ENCODE results near the gene PARVA.

Gene PARVA

DNA sequence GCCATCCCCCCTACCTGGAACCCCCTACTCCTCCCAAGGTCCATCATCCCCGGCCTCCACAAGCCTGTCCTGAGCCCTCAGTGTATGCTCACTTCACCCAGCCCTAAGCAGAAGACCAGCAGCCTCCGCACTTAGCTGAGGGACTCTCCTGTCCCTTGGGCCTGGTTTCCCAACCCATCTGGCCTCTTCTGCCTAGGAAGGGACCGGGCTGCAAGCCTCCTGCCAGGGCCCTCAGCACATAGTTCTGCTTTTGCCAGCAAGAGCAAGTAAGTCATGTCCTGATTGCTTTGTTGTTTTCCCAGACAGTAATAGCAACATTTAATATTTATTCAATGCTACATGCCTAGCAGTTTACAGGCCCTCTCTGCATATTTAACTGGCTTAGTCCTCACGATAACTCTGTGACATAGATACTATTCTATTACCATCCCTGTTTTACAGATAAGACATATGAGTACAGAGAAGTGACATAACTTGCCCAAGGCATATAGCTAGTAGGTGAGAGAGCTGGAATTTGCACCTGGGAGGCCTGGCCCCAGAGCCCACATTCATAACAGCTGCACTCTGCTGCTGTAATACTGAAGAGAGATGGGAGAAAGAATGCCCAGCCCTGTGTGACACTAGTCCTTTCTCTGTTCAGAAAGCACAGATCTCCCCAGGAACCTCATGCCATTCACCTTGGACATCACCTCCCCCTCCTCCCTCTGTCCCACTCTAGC is 139.2 kb downstream of the PARVA start:
- TF ChIP-seq FOXP2 (optimal IDR thresholded peaks at IDR 0.05; ENCODE audit: borderline replicate concordance, extremely low read depth, extremely low read length, insufficient read depth) (no peak), TAF1 (IDR thresholded peaks at IDR 0.05; ENCODE audit: borderline replicate concordance, insufficient read depth, low read length) (no peak), SIN3A (IDR thresholded peaks at IDR 0.05; ENCODE audit: borderline replicate concordance, insufficient read depth, low read length) (no peak), POLR2AphosphoS5 (IDR thresholded peaks at IDR 0.05; ENCODE audit: low read depth, low read length) (no peak)
- TF ChIP-seq, protein P1, sequence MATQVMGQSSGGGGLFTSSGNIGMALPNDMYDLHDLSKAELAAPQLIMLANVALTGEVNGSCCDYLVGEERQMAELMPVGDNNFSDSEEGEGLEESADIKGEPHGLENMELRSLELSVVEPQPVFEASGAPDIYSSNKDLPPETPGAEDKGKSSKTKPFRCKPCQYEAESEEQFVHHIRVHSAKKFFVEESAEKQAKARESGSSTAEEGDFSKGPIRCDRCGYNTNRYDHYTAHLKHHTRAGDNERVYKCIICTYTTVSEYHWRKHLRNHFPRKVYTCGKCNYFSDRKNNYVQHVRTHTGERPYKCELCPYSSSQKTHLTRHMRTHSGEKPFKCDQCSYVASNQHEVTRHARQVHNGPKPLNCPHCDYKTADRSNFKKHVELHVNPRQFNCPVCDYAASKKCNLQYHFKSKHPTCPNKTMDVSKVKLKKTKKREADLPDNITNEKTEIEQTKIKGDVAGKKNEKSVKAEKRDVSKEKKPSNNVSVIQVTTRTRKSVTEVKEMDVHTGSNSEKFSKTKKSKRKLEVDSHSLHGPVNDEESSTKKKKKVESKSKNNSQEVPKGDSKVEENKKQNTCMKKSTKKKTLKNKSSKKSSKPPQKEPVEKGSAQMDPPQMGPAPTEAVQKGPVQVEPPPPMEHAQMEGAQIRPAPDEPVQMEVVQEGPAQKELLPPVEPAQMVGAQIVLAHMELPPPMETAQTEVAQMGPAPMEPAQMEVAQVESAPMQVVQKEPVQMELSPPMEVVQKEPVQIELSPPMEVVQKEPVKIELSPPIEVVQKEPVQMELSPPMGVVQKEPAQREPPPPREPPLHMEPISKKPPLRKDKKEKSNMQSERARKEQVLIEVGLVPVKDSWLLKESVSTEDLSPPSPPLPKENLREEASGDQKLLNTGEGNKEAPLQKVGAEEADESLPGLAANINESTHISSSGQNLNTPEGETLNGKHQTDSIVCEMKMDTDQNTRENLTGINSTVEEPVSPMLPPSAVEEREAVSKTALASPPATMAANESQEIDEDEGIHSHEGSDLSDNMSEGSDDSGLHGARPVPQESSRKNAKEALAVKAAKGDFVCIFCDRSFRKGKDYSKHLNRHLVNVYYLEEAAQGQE (IDR thresholded peaks at IDR 0.05; ENCODE audit: insufficient read depth in 1 of 2, low read depth in 2 of 2, low read length in 2 of 2) = no peak

DNA sequence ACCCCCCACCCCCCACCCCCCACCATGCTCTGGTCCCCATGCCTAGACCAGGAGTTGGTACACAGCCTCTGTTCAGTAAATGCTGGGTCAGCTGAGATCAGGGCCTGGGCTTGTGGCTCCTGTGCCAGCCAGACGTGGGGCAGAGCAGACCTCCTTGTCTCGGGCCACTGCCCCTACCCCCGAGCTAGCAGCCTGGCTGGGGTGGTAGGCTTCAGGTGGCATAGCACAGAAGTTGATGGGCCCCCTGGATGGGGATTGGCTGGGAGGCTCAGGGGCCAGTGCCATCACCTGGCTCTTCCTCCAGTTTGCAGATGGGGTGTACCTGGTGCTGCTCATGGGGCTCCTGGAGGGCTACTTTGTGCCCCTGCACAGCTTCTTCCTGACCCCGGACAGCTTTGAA is 139.9 kb downstream of the PARVA start:
- no peak for TF ChIP-seq FOXP2 (optimal IDR thresholded peaks at IDR 0.05; ENCODE audit: borderline replicate concordance, extremely low read depth, extremely low read length, insufficient read depth)
- TF ChIP-seq, protein P1 (IDR thresholded peaks at IDR 0.05; ENCODE audit: insufficient read depth in 1 of 2, low read depth in 2 of 2, low read length in 2 of 2) = no peak
- TF ChIP-seq POLR2AphosphoS5 (IDR thresholded peaks at IDR 0.05; ENCODE audit: low read depth, low read length) = no peak
- TF ChIP-seq SIN3A (IDR thresholded peaks at IDR 0.05; ENCODE audit: borderline replicate concordance, insufficient read depth, low read length) = no peak
- no peak for TF ChIP-seq TAF1 (IDR thresholded peaks at IDR 0.05; ENCODE audit: borderline replicate concordance, insufficient read depth, low read length)

DNA sequence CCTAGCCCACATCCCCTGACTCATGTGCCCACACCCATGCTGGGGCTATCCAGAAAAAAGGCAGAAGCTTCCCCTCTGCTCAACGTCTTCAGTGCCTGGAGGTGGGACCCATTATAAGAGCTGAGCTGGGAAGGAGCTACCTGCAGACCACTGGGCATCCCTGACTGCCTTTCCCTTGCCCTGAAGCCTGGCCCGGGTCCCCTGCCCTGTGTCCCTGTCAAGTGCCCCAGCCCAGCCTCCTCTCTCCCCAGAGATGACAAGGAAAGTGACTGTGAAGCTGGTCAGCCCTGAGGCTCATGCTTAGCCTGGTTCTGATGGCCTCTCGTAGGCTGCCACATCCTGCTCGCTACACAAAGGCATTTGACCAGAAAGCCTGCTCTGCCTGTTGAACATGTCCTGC is 140.4 kb downstream of the PARVA start:
- TF ChIP-seq FOXP2 (optimal IDR thresholded peaks at IDR 0.05; ENCODE audit: borderline replicate concordance, extremely low read depth, extremely low read length, insufficient read depth) = no peak
- TF ChIP-seq, protein P1 (IDR thresholded peaks at IDR 0.05; ENCODE audit: insufficient read depth in 1 of 2, low read depth in 2 of 2, low read length in 2 of 2) = no peak
- TF ChIP-seq POLR2AphosphoS5 (IDR thresholded peaks at IDR 0.05; ENCODE audit: low read depth, low read length) = no peak
- no peak for TF ChIP-seq TAF1 (IDR thresholded peaks at IDR 0.05; ENCODE audit: borderline replicate concordance, insufficient read depth, low read length)
- no peak for TF ChIP-seq SIN3A (IDR thresholded peaks at IDR 0.05; ENCODE audit: borderline replicate concordance, insufficient read depth, low read length)

DNA sequence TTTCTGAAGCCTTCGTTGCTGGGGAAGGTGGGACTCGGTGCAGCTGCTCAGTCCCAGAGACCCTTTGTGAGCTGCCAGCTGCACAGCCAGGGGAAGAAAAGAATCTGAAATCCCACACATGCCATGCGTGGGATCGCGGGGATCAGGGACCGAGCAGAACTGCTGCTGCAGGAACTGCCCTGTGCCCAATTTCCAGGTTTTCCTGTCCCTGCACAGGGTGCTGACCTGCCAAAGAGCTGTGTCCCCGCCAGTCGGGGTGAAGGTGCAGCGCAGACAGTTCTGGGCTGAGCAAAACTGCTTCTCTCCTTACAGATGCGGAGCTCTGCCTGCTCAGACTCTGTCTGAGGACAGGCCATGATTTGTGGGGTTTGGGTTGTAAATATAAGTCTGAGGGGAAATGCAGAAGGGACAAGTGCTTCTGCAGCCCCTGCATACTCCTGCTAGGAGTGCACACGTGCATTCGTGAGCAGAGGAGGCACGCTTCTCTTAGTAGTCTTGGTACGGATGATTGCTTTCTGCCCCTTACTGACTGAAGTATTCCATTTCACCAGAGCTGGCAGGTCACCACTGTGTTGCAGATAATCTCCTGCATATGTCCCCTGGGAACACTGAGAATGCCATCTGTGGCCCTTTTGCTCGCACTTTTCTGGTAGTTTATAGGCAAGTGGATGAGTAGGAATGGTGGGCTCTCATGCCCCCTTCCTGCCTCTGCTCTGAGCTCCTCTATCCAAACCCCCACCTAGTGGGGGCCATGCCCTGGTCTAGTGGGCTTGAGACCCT is 141.4 kb downstream of the PARVA start:
- TF ChIP-seq, protein P1 (IDR thresholded peaks at IDR 0.05; ENCODE audit: insufficient read depth in 1 of 2, low read depth in 2 of 2, low read length in 2 of 2) = no peak
- TF ChIP-seq TAF1 (IDR thresholded peaks at IDR 0.05; ENCODE audit: borderline replicate concordance, insufficient read depth, low read length) = no peak
